Measurements from ENCODE around the gene MYBBP1A. TPM values are rescaled to one million over a fixed set of nuclear protein-coding genes. Genes with fewer than 3 reads are reported as not detected.

Gene MYBBP1A
- total RNA-seq, 1 experiment from 2014 or later: 163 TPM

- no peaks in the 10 kb centered on the region for H3K9me3 Mint-ChIP-seq
- H3K4me1 Mint-ChIP-seq: peaks cover 7% of the 10 kb centered on the region
- no peak overlapping the region for H3K4me3 Mint-ChIP-seq
- H3K27ac Mint-ChIP-seq: no peak overlapping the region
- peaks cover 99% of the 10 kb centered on the region for H3K27me3 Mint-ChIP-seq (ENCODE audit: low read depth)
- ChIA-PET CTCF (interaction anchor here (0.7 to 1.2 kb wide), 3 partner anchors 11 to 106 kb away, joined by 3 to 7 read pairs (median 4); no protein-coding TSS in a partner anchor), POLR2A (interaction anchor here (0.6 kb wide), 1 partner anchor 35 kb away, joined by 3 read pairs; no protein-coding TSS in a partner anchor)
- H3K36me3 Mint-ChIP-seq: no peaks in the 10 kb centered on the region
- TF ChIP-seq MXD4 (CRISPR knock-in tag; IDR thresholded peaks at IDR 0.05; ENCODE audit: borderline replicate concordance): no peak
- no peak for DNase-seq (ENCODE audit: low spot score)
- ATAC-seq: peak; percentile 21
These were observed 27.5 kb downstream of the MYBBP1A start for GRCh38 chr17:4527566-4528125.

- Mint-ChIP-seq H3K9me3 (no peaks in the 10 kb centered on the region), H3K4me1 (peaks cover 7% of the 10 kb centered on the region), H3K36me3 (no peaks in the 10 kb centered on the region), H3K27ac (no peak overlapping the region), H3K27me3 (ENCODE audit: low read depth) (peaks cover 99% of the 10 kb centered on the region), H3K4me3 (no peak overlapping the region)
- no peak for TF ChIP-seq ZNF263 (CRISPR knock-in tag; IDR thresholded peaks at IDR 0.05; ENCODE audit: low read depth)
- TF ChIP-seq ZNF138 (CRISPR knock-in tag; conservative IDR thresholded peaks at IDR 0.05): no peak
- ChIA-PET POLR2A (interaction anchor here (0.6 kb wide), 1 partner anchor 499 kb away, joined by 3 read pairs; no protein-coding TSS in a partner anchor), CTCF (interaction anchor here (0.7 kb wide), 1 partner anchor 40 kb away, joined by 3 read pairs; no protein-coding TSS in a partner anchor)
- DNase-seq (ENCODE audit: low spot score) (no peak), ATAC-seq (no peak)
These were observed 28.1 kb downstream of the MYBBP1A start for GRCh38 chr17:4527134-4527533.

GRCh38 chr17:4525691-4526397 lies 29.3 kb downstream of the MYBBP1A start:
- DNase-seq (ENCODE audit: low spot score) (no peak), ATAC-seq (no peak)
- TF ChIP-seq NR3C1 (CRISPR knock-in tag; conservative IDR thresholded peaks at IDR 0.05; ENCODE audit: low read depth) (no peak), GTF2I (CRISPR knock-in tag; conservative IDR thresholded peaks at IDR 0.05) (no peak), ZNF121 (CRISPR knock-in tag; IDR thresholded peaks at IDR 0.05) (no peak), ZNF512 (CRISPR knock-in tag; IDR thresholded peaks at IDR 0.05; ENCODE audit: borderline replicate concordance) (no peak), ZSCAN18 (CRISPR knock-in tag; IDR thresholded peaks at IDR 0.05) (no peak), SMAD3 (CRISPR knock-in tag; IDR thresholded peaks at IDR 0.05; ENCODE audit: borderline replicate concordance) (no peak), ZBTB21 (CRISPR knock-in tag; IDR thresholded peaks at IDR 0.05; ENCODE audit: borderline replicate concordance) (no peak), ZNF219 (CRISPR knock-in tag; IDR thresholded peaks at IDR 0.05; ENCODE audit: borderline replicate concordance) (no peak), E2F1 (CRISPR knock-in tag; IDR thresholded peaks at IDR 0.05) (no peak), MAX (CRISPR knock-in tag; IDR thresholded peaks at IDR 0.05) (no peak), ZNF532 (CRISPR knock-in tag; IDR thresholded peaks at IDR 0.05; ENCODE audit: borderline replicate concordance) (no peak), SP1 (CRISPR knock-in tag; conservative IDR thresholded peaks at IDR 0.05) (no peak), TP53 (CRISPR knock-in tag; IDR thresholded peaks at IDR 0.05) (no peak), ATF6 (CRISPR knock-in tag; IDR thresholded peaks at IDR 0.05) (no peak)
- ChIA-PET POLR2A (no interaction called here), CTCF (no interaction called here)
- Mint-ChIP-seq H3K36me3 (no peaks in the 10 kb centered on the region), H3K27ac (no peak overlapping the region), H3K27me3 (ENCODE audit: low read depth) (peaks cover 99% of the 10 kb centered on the region), H3K4me3 (no peak overlapping the region), H3K4me1 (peaks cover 7% of the 10 kb centered on the region), H3K9me3 (no peaks in the 10 kb centered on the region)
